Measurements from ENCODE around the gene CSNK2A2.

Gene CSNK2A2

GRCh38 chr16:58217311-58217925, 19.5 kb upstream of the CSNK2A2 start:
- no peak for DNase-seq (ENCODE audit: low read depth)
- TF ChIP-seq, protein P1, sequence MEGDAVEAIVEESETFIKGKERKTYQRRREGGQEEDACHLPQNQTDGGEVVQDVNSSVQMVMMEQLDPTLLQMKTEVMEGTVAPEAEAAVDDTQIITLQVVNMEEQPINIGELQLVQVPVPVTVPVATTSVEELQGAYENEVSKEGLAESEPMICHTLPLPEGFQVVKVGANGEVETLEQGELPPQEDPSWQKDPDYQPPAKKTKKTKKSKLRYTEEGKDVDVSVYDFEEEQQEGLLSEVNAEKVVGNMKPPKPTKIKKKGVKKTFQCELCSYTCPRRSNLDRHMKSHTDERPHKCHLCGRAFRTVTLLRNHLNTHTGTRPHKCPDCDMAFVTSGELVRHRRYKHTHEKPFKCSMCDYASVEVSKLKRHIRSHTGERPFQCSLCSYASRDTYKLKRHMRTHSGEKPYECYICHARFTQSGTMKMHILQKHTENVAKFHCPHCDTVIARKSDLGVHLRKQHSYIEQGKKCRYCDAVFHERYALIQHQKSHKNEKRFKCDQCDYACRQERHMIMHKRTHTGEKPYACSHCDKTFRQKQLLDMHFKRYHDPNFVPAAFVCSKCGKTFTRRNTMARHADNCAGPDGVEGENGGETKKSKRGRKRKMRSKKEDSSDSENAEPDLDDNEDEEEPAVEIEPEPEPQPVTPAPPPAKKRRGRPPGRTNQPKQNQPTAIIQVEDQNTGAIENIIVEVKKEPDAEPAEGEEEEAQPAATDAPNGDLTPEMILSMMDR (IDR thresholded peaks at IDR 0.05; ENCODE audit: control insufficient read depth, insufficient read depth, low read depth, low read length, missing control alignments), result no peak

GRCh38 chr16:58212824-58213655, 15.1 kb upstream of the CSNK2A2 start:
- H3K4me3 ChIP-seq (ENCODE audit: control insufficient read depth, low read depth, low read length), result no peak overlapping the region
- DNase-seq (ENCODE audit: low read depth), result no peak
- TF ChIP-seq, protein P1 (IDR thresholded peaks at IDR 0.05; ENCODE audit: control insufficient read depth, insufficient read depth, low read depth, low read length, missing control alignments), result no peak

More at GRCh38 chr16:58217311-58217925, 19.5 kb upstream of the CSNK2A2 start:
- H3K4me3 ChIP-seq (ENCODE audit: control insufficient read depth, low read depth, low read length), result no peak overlapping the region

DNA sequence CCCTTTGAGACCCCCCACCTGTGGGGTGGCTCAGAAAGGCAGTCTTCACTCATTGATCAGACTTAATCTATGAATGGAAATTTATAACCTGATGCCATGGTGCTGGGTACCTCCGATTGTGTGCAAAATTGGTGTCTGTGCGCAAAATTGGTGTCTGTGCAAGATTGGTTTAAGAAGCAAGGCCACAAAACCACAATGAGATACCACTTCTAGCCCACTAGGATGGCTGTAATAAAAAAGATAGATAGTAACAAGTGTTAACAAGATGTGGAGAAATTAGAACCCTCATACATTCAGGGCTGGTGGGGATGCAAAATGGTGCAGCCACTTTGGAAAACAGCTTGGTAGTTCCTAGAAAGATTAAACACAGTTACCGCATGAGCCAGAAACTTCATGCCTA, 13.9 kb upstream of the CSNK2A2 start:
- no peak for DNase-seq (ENCODE audit: low read depth)
- TF ChIP-seq, protein P1 (IDR thresholded peaks at IDR 0.05; ENCODE audit: control insufficient read depth, insufficient read depth, low read depth, low read length, missing control alignments), result no peak
- no peak overlapping the region for H3K4me3 ChIP-seq (ENCODE audit: control insufficient read depth, low read depth, low read length)

- TF ChIP-seq, protein P1 (IDR thresholded peaks at IDR 0.05; ENCODE audit: control insufficient read depth, insufficient read depth, low read depth, low read length, missing control alignments), result no peak
- no peak for DNase-seq (ENCODE audit: low read depth)
- H3K4me3 ChIP-seq (ENCODE audit: control insufficient read depth, low read depth, low read length), result no peak overlapping the region
These were observed 13.3 kb upstream of the CSNK2A2 start for GRCh38 chr16:58211245-58211644.

DNA sequence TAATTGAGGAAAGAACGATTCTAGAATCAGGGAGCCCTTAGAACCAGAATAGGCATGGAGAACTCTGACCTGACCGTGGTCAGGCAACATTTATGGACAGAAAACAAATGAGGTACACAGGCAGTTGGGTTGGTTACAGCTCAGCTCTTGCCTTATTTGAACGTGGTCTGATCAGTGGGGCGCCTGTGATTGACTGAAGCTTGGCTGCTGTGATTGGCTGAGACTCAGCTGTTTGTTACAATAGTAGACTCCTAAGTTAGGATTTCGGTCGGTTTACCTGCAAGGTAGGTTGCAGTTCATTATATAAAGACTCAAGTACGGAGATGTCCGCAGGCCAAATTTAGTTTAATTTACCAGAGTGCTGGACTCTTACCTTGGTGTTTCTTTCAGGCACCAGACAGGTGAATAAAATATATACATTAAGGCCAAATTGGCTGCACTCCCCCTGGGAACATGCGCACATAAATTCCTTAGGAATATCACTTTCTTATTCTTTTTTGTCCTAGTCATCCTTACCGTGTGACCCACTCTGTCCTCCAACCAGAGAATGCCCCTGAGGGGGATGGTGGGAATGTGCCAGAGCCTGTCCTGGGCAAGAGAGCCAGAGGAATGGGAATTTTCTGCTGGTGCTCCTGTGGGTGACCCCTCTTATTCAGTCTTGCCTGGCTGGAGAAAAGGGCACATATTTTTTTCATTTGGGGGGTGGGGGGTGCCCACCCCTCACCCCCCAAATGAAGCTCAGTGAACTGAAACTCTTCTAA, 7.5 kb upstream of the CSNK2A2 start:
- no peak overlapping the region for H3K4me3 ChIP-seq (ENCODE audit: control insufficient read depth, low read depth, low read length)
- TF ChIP-seq, protein P1 (IDR thresholded peaks at IDR 0.05; ENCODE audit: control insufficient read depth, insufficient read depth, low read depth, low read length, missing control alignments), result no peak
- no peak for DNase-seq (ENCODE audit: low read depth)

- no peak overlapping the region for H3K4me3 ChIP-seq (ENCODE audit: control insufficient read depth, low read depth, low read length)
- TF ChIP-seq, protein P1 (IDR thresholded peaks at IDR 0.05; ENCODE audit: control insufficient read depth, insufficient read depth, low read depth, low read length, missing control alignments), result no peak
- no peak for DNase-seq (ENCODE audit: low read depth)
These were observed 3.3 kb upstream of the CSNK2A2 start for GRCh38 chr16:58201163-58201562.
